Vagina (tissue), 2 donors: Measurements from ENCODE around the gene POMZP3.
"Not testable (repeated sequence)": the region's sequence is repeated elsewhere in the genome, so short reads cannot be mapped to it uniquely, and the experiment has no call there.

Experiments used
- POLR2A ChIP-seq, 2 donors: fragments of 450-650 bp; IDR thresholded peaks; one replicate each; pipeline ENCODE4 v1.6.1; 2017; ENCODE audit warnings: antibody characterized with exemption in 2 of 2, mild to moderate bottlenecking in 2 of 2, moderate library complexity in 2 of 2
- POLR2AphosphoS5 ChIP-seq, 2 donors: sonication (generic); formaldehyde crosslinking; IDR thresholded peaks; one replicate each; pipeline ENCODE4 v1.9.0; 2017; ENCODE audit warnings: antibody characterized with exemption in 2 of 2, mild to moderate bottlenecking in 2 of 2, low read depth in 1 of 2; ENCODE audit not compliant: insufficient read depth in 1 of 2
- TF ChIP-seq, protein P1 (sequence below), 3 experiments: fragments of 450-650 bp in 2 of 3; fragments of 200-600 bp in 1 of 3; sonication (generic) in 1 of 3; IDR thresholded peaks; one replicate each; pipeline ENCODE4 v1.5.1; 2017 to 2019; ENCODE audit warnings: antibody characterized with exemption in 3 of 3, mild to moderate bottlenecking in 2 of 3, moderate library complexity in 2 of 3

DNA sequence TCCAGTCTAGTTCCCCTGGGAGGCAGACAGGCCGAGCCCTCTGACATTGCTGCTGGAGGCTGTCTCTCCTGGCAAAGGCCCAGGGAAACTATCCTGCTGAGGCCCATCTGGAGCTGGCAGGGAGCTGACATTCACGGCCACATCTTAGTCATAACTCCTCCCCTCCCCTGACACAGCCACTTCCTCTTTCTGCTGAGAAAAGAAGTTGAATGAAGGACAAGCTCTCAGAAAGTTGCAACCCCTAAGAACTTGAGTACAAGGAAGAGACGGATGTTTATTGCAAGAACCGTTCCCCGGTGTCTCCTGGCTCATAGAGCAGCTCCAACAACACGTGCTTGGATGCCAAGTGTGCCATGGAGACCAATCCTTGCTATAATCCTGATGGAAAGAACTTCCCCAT, 21.1 kb downstream of the POMZP3 start:
- TF ChIP-seq, protein P1, sequence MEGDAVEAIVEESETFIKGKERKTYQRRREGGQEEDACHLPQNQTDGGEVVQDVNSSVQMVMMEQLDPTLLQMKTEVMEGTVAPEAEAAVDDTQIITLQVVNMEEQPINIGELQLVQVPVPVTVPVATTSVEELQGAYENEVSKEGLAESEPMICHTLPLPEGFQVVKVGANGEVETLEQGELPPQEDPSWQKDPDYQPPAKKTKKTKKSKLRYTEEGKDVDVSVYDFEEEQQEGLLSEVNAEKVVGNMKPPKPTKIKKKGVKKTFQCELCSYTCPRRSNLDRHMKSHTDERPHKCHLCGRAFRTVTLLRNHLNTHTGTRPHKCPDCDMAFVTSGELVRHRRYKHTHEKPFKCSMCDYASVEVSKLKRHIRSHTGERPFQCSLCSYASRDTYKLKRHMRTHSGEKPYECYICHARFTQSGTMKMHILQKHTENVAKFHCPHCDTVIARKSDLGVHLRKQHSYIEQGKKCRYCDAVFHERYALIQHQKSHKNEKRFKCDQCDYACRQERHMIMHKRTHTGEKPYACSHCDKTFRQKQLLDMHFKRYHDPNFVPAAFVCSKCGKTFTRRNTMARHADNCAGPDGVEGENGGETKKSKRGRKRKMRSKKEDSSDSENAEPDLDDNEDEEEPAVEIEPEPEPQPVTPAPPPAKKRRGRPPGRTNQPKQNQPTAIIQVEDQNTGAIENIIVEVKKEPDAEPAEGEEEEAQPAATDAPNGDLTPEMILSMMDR (IDR thresholded peaks at IDR 0.05) = not testable (repeated sequence)
- TF ChIP-seq POLR2AphosphoS5 (IDR thresholded peaks at IDR 0.05; ENCODE audit: insufficient read depth in 1 of 2, low read depth in 1 of 2) = peak in 1 of 2 donors; percentile 39
- TF ChIP-seq POLR2A (IDR thresholded peaks at IDR 0.05) = not testable (repeated sequence)
